Activated naive CD8-positive, alpha-beta T cell treated with anti-CD3 and anti-CD28 coated beads, Interleukin-2, amount 50 U/mL, for 16 hours (primary cell): ENCODE data around the gene RNF2.
"Not testable (repeated sequence)": the region's sequence is repeated elsewhere in the genome, so short reads cannot be mapped to it uniquely, and the experiment has no call there.

ENCODE experiments used
- DNase-seq: peaks from one replicate; pipeline ENCODE4 v3.0.0-alpha.2; 2020; ENCODE audit warnings: low read depth, low spot score

The RNF2 gene

GRCh38 chr1:185050823-185051451 lies 5.6 kb downstream of the RNF2 start:
- no peak for DNase-seq

GRCh38 chr1:185053204-185053603 lies 7.8 kb downstream of the RNF2 start:
- no peak for DNase-seq

DNA sequence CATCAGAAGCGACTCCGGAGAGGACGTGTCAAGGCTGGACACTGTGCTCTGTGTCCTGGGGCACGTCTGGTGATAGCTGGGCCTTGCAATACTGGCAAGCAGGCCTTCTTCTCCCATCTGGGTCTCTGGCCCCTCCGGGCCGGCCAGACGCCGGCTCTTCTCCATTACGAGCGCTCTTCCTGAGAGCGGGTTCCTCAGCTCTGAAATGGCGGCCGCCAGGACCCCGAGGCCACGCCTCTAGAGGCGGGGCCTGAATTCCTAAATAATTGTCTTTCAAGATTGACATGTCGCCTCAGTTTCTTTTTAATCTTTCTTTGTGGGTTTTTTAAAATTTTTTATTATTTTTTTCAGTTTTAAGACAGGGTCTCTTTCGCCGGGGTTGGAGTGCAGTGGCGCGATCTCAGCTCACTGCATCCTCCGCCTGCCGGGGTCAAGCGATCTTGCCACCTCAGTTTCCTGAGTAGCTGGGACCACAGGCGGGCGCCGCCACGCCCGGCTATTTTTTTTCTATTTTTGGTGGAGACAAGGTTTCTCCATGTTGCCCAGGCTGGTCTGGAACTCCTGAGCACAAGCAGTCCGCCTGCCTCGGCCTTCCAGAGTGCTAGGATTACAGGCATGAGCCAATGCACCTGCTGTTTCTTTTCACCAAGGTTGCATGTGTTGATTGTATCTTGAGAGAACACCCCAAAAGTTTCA lies 9.2 kb downstream of the RNF2 start:
- no peak for DNase-seq

DNA sequence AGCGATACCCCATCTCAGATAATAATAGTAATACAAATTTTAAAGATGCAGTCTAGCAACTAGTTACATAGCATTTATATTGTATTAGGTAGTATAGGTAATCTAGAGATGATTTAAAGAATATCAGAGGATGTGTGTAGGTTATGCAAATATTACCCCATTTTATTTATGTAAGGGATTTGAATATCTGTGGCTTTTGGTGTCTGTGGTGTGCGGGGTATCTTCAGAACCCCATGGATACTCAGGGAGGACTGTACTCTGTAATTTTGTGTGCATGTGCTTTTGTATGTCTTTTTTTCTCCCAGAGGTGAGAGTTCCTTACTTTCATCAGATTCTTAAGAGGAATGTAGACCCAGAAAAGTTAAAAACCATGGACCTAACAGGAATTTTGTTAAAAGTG lies 12.8 kb downstream of the RNF2 start:
- DNase-seq: no peak

GRCh38 chr1:185058876-185059275 lies 13.5 kb downstream of the RNF2 start:
- no peak for DNase-seq

- no peak for DNase-seq
These were observed 14.7 kb downstream of the RNF2 start for GRCh38 chr1:185059950-185060571.

- no peak for DNase-seq
These were observed 17.5 kb downstream of the RNF2 start for GRCh38 chr1:185062710-185063370.

- no peak for DNase-seq
These were observed 18.4 kb downstream of the RNF2 start for GRCh38 chr1:185063719-185064118.

- not testable (repeated sequence) for DNase-seq
These were observed 19.6 kb downstream of the RNF2 start for GRCh38 chr1:185065006-185065405.

GRCh38 chr1:185066181-185066580 lies 20.8 kb downstream of the RNF2 start:
- no peak for DNase-seq

DNA sequence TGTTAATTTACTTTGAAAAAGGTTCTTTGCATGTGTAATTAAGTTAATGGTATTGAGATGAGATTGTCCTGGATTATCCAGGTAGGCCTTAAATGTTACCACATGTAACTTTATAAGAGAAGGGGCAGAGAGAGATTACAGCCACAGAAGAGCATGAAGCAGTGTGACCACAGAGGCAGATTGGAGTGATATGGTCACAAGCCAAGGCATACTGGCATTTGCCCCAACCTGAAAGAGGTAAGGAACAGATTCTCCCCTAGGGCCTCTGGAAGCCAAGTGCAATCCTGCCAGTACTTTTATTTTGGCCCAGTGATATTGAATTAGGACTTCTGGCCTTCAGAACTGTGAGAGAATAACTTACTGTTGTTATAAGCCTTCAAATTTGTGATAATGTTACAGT lies 23.0 kb downstream of the RNF2 start:
- DNase-seq: no peak

- no peak for DNase-seq
These were observed 23.9 kb downstream of the RNF2 start for GRCh38 chr1:185069202-185069772.

GRCh38 chr1:185070051-185070450 lies 24.7 kb downstream of the RNF2 start:
- no peak for DNase-seq

- no peak for DNase-seq
These were observed 28.4 kb downstream of the RNF2 start for GRCh38 chr1:185073725-185074124.

GRCh38 chr1:185074307-185074706 lies 28.9 kb downstream of the RNF2 start:
- no peak for DNase-seq

DNA sequence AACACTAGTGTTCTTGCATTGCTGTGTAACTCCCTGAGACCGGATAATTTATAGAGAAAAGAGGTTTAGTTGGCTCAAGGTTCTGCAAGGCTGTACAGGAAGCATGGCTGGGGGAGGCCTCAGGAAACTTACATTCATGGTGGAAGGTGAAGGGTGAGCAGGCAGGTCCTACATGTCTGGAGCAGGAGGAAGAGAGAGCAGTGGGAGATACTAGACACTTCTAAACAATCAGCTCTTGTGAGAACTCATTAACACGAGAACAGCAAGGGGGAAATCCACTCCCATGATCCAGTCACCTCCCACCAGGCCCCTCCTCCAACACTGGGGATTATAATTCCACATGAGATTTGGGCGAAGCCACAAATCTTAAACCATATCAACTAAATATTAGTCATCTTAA lies 30.1 kb downstream of the RNF2 start:
- DNase-seq: no peak

GRCh38 chr1:185077374-185077773 lies 32.0 kb downstream of the RNF2 start:
- DNase-seq: no peak

GRCh38 chr1:185080422-185080821 lies 35.1 kb downstream of the RNF2 start:
- DNase-seq: no peak

DNA sequence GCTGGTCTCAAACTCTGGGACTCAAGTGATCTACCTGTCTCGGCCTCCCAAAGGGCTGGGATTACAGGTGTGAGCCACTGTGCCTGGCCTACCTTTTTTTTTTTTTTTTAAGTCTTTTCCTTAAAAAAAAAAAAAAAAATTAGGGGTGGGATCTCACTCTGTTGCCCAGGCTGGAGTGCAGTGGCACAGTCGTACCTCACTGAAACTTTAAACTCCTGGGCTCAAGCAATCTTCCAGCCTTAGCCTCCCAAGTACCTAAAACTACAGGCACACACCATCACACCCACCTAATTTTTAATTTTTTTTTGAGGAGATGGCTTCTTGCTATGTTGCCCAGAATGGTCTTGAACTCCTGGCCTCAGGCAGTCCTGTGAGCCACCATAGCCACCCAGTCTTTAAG lies 38.5 kb downstream of the RNF2 start:
- DNase-seq: no peak

GRCh38 chr1:185087101-185087500 lies 41.7 kb downstream of the RNF2 start:
- no peak for DNase-seq

GRCh38 chr1:185087746-185088145 lies 42.4 kb downstream of the RNF2 start:
- no peak for DNase-seq

GRCh38 chr1:185091480-185091879 lies 46.1 kb downstream of the RNF2 start:
- DNase-seq: no peak
